ENCODE results near the gene RNGTT.

The RNGTT gene

DNA sequence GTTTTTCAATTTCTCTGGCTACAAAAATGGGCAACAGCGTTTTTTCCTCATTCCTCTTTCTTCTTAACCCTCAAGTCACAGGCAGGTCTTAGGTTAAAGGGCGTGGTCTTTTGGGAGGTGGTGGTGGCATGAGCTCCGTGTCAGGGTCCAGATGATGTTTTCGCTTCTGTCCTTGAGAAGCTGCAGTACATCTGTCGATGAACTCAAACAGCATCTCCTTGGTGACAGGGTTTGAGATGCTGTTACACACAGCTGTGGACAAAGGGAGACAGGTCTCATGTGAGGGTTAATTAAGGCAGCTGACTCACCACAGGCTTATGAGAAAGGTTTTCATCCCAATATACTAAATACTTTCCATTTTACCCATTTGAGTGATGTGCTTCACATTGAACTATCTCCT, 350.8 kb downstream of the RNGTT start:
- Histone ChIP-seq H3K4me1 (ENCODE audit: control insufficient read depth, insufficient read depth, low read length) (no peaks in the 10 kb centered on the region), H3K36me3 (ENCODE audit: control insufficient read depth in 2 of 2, insufficient read depth in 1 of 2, low read length in 2 of 2) (peaks cover 0 to 14% of the 10 kb centered on the region in 2 experiments; a peak in 1 of 3 replicates), H3K4me3 (ENCODE audit: low read depth, low read length) (no peak overlapping the region), H3K9me3 (ENCODE audit: control insufficient read depth, insufficient read depth, low read depth, low read length) (no peaks in the 10 kb centered on the region), H3K27ac (ENCODE audit: extremely low read depth, low read depth, low read length) (no peak overlapping the region)
- ChIA-PET POLR2A (no interaction called here), CTCF (interaction anchor here (0.7 to 1.3 kb wide), 2 partner anchors 18 to 68 kb away, joined by 5 to 6 read pairs; no protein-coding TSS in a partner anchor)
- TF ChIP-seq ZNF223 (tag by site-specific recombination; IDR thresholded peaks at IDR 0.05), result no peak
- TF ChIP-seq ZBTB44 (tag by site-specific recombination; IDR thresholded peaks at IDR 0.05), result no peak
- TF ChIP-seq KLF10 (tag by site-specific recombination; IDR thresholded peaks at IDR 0.05), result no peak
- TF ChIP-seq ZNF280D (tag by site-specific recombination; IDR thresholded peaks at IDR 0.05), result no peak
- no peak for TF ChIP-seq ZNF510 (tag by site-specific recombination; IDR thresholded peaks at IDR 0.05; ENCODE audit: insufficient replicate concordance)
- no peak for TF ChIP-seq ZNF366 (tag by site-specific recombination; conservative IDR thresholded peaks at IDR 0.05)
- TF ChIP-seq ZNF747 (tag by site-specific recombination; IDR thresholded peaks at IDR 0.05), result no peak
- TF ChIP-seq ZNF701 (tag by site-specific recombination; IDR thresholded peaks at IDR 0.05), result no peak
- TF ChIP-seq YY2 (tag by site-specific recombination; IDR thresholded peaks at IDR 0.05), result no peak
- no peak for TF ChIP-seq HOXA7 (CRISPR knock-in tag; IDR thresholded peaks at IDR 0.05; ENCODE audit: borderline replicate concordance)
- TF ChIP-seq ZNF791 (tag by site-specific recombination; IDR thresholded peaks at IDR 0.05), result no peak
- TF ChIP-seq ZNF169 (tag by site-specific recombination; IDR thresholded peaks at IDR 0.05), result no peak
- TF ChIP-seq REST (tag by site-specific recombination; IDR thresholded peaks at IDR 0.05), result no peak

GRCh38 chr6:88611721-88612120, 351.7 kb downstream of the RNGTT start:
- Histone ChIP-seq H3K27ac (ENCODE audit: extremely low read depth, low read depth, low read length) (no peak overlapping the region), H3K9me3 (ENCODE audit: control insufficient read depth, insufficient read depth, low read depth, low read length) (no peaks in the 10 kb centered on the region), H3K4me1 (ENCODE audit: control insufficient read depth, insufficient read depth, low read length) (no peaks in the 10 kb centered on the region), H3K4me3 (ENCODE audit: low read depth, low read length) (no peak overlapping the region), H3K36me3 (ENCODE audit: control insufficient read depth in 2 of 2, insufficient read depth in 1 of 2, low read length in 2 of 2) (peaks cover 0 to 14% of the 10 kb centered on the region in 2 experiments; a peak in 1 of 3 replicates)
- POLR2A ChIA-PET, result no interaction called here
- CTCF ChIA-PET, result interaction anchor here (0.7 to 1.3 kb wide), 2 partner anchors 19 to 728 kb away, joined by 4 to 5 read pairs; no protein-coding TSS in a partner anchor
- no peak for TF ChIP-seq ZNF555 (tag by site-specific recombination; conservative IDR thresholded peaks at IDR 0.05)
- TF ChIP-seq, protein P1, sequence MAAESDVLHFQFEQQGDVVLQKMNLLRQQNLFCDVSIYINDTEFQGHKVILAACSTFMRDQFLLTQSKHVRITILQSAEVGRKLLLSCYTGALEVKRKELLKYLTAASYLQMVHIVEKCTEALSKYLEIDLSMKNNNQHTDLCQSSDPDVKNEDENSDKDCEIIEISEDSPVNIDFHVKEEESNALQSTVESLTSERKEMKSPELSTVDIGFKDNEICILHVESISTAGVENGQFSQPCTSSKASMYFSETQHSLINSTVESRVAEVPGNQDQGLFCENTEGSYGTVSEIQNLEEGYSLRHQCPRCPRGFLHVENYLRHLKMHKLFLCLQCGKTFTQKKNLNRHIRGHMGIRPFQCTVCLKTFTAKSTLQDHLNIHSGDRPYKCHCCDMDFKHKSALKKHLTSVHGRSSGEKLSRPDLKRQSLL (tag by site-specific recombination; IDR thresholded peaks at IDR 0.05), result no peak
- no peak for TF ChIP-seq ZNF221 (tag by site-specific recombination; IDR thresholded peaks at IDR 0.05; ENCODE audit: borderline replicate concordance)
- no peak for TF ChIP-seq ZNF561 (tag by site-specific recombination; IDR thresholded peaks at IDR 0.05; ENCODE audit: borderline replicate concordance)
- TF ChIP-seq ZNF114 (tag by site-specific recombination; IDR thresholded peaks at IDR 0.05), result no peak
- no peak for TF ChIP-seq ZNF768 (tag by site-specific recombination; IDR thresholded peaks at IDR 0.05)
- no peak for TF ChIP-seq SALL2 (tag by site-specific recombination; IDR thresholded peaks at IDR 0.05; ENCODE audit: borderline replicate concordance)
- no peak for TF ChIP-seq ZNF274 (IDR thresholded peaks at IDR 0.05; ENCODE audit: low read length)
- TF ChIP-seq ZNF274 (tag by site-specific recombination; IDR thresholded peaks at IDR 0.05; ENCODE audit: borderline replicate concordance), result no peak
- no peak for TF ChIP-seq KLF7 (tag by site-specific recombination; IDR thresholded peaks at IDR 0.05; ENCODE audit: borderline replicate concordance)
- TF ChIP-seq ZNF48 (tag by site-specific recombination; IDR thresholded peaks at IDR 0.05), result no peak
- no peak for TF ChIP-seq ZNF394 (tag by site-specific recombination; IDR thresholded peaks at IDR 0.05; ENCODE audit: borderline replicate concordance)
- TF ChIP-seq EGR2 (tag by site-specific recombination; IDR thresholded peaks at IDR 0.05; ENCODE audit: low read depth), result no peak
- no peak for TF ChIP-seq YY1 (tag by site-specific recombination; IDR thresholded peaks at IDR 0.05)
- no peak for TF ChIP-seq ZNF558 (tag by site-specific recombination; IDR thresholded peaks at IDR 0.05)

Data from HEK293 (cell line).